ENCODE measurements around the gene C17orf78.

Gene C17orf78

DNA sequence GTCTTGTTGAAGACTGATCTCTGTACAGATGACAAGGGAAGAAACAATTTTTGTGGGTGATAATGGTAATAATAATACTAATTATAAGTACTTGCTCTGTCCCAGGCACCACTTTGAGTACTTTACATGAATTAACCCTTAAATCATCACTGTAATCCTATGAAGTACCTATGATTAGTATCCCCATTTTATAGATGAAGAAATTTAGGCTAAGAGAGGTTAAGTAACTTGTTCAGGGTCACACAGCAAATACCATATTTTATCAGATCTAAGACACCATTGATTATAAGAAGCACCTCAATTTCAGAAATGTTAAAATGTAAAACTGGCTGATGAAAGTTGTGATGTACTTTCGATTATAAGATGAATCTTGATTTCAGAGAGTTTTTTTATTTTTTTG, 49.5 kb downstream of the C17orf78 start:
- TF ChIP-seq, protein P1, sequence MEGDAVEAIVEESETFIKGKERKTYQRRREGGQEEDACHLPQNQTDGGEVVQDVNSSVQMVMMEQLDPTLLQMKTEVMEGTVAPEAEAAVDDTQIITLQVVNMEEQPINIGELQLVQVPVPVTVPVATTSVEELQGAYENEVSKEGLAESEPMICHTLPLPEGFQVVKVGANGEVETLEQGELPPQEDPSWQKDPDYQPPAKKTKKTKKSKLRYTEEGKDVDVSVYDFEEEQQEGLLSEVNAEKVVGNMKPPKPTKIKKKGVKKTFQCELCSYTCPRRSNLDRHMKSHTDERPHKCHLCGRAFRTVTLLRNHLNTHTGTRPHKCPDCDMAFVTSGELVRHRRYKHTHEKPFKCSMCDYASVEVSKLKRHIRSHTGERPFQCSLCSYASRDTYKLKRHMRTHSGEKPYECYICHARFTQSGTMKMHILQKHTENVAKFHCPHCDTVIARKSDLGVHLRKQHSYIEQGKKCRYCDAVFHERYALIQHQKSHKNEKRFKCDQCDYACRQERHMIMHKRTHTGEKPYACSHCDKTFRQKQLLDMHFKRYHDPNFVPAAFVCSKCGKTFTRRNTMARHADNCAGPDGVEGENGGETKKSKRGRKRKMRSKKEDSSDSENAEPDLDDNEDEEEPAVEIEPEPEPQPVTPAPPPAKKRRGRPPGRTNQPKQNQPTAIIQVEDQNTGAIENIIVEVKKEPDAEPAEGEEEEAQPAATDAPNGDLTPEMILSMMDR (IDR thresholded peaks at IDR 0.05; ENCODE audit: unreplicated experiment in 3 of 3): no peak
- H3K4me1 Mint-ChIP-seq: no peaks in the 10 kb centered on the region
- H3K36me3 Mint-ChIP-seq (ENCODE audit: low read depth): peaks cover 44% of the 10 kb centered on the region
- H3K27me3 Mint-ChIP-seq (ENCODE audit: low read depth): no peaks in the 10 kb centered on the region
- H3K4me3 Mint-ChIP-seq: no peak overlapping the region
- H3K27ac Mint-ChIP-seq: no peak overlapping the region
- no peaks in the 10 kb centered on the region for H3K9me3 Mint-ChIP-seq

DNA sequence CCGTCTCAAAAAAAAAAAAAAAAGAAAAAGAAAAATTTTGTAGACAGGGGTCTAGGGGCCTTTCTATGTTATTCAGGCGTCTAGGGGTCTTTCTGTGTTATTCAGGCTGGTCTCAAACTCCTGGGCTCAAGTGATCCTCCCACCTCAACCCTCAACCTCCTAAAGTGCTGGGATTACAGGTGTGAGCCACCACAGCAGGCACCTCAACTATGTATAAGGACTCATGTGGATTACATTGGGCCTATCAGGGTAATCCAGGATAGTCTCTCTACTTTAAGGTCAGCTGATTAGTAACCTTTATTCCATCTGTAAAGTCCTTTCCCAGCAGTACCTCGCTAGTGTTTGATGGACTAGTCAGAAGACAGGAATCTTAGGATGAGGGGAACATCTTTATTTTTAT, 53.3 kb downstream of the C17orf78 start:
- Mint-ChIP-seq H3K36me3 (ENCODE audit: low read depth) (peaks cover 47% of the 10 kb centered on the region), H3K4me3 (no peak overlapping the region), H3K27ac (no peak overlapping the region), H3K27me3 (ENCODE audit: low read depth) (no peaks in the 10 kb centered on the region), H3K4me1 (no peaks in the 10 kb centered on the region), H3K9me3 (no peaks in the 10 kb centered on the region)
- TF ChIP-seq, protein P1 (IDR thresholded peaks at IDR 0.05; ENCODE audit: unreplicated experiment in 3 of 3): no peak

DNA sequence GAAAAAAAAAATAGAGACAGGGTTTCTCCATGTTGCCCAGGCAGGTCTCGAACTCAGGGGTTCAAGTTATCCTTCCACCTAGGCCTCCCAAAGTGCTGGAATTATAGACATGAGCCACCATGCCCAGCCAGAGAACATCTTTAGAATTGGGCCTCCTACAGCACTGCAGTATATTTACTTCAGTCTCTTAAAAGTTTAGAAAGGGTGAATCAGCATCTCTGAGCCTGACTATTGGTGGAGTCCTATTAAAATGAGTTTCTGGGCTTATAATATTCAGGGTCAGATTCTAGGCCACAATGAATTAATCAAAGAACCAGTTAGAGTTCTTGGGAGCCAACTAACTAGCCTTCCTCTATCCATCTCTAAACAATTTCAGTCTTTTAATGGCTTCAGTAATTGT, 53.7 kb downstream of the C17orf78 start:
- Mint-ChIP-seq H3K27me3 (ENCODE audit: low read depth) (no peaks in the 10 kb centered on the region), H3K4me3 (no peak overlapping the region), H3K4me1 (no peaks in the 10 kb centered on the region), H3K27ac (no peak overlapping the region), H3K9me3 (no peaks in the 10 kb centered on the region), H3K36me3 (ENCODE audit: low read depth) (peaks cover 51% of the 10 kb centered on the region)
- TF ChIP-seq, protein P1 (IDR thresholded peaks at IDR 0.05; ENCODE audit: unreplicated experiment in 3 of 3): no peak

- no peaks in the 10 kb centered on the region for H3K9me3 Mint-ChIP-seq
- no peaks in the 10 kb centered on the region for H3K27me3 Mint-ChIP-seq (ENCODE audit: low read depth)
- no peaks in the 10 kb centered on the region for H3K4me1 Mint-ChIP-seq
- H3K36me3 Mint-ChIP-seq (ENCODE audit: low read depth): peaks cover 47% of the 10 kb centered on the region
- TF ChIP-seq, protein P1 (IDR thresholded peaks at IDR 0.05; ENCODE audit: unreplicated experiment in 3 of 3): no peak
- no peak overlapping the region for H3K27ac Mint-ChIP-seq
- no peak overlapping the region for H3K4me3 Mint-ChIP-seq
These were observed 54.4 kb downstream of the C17orf78 start for GRCh38 chr17:37430051-37430627.

DNA sequence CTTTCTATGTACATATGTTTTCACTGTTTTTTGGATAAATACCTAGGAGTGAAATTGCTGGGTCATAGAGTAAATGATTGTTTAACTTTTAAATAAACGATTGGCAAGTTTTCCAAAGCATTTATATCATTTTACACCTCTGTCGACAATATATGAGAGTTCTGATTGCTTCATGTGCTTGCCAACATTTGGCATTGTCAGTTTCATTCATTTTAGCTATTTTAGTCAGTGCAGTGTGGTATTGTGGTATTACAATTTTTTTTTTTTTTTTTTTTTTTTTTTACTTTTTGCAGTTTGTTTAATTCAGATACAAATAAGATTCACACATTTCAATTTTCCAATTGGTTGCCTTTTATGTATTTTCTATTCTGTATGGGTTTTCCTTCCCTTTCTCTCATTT, 56.9 kb downstream of the C17orf78 start:
- Mint-ChIP-seq H3K36me3 (ENCODE audit: low read depth) (peaks cover 46% of the 10 kb centered on the region), H3K4me3 (no peak overlapping the region), H3K9me3 (no peaks in the 10 kb centered on the region), H3K27ac (no peak overlapping the region), H3K27me3 (ENCODE audit: low read depth) (no peaks in the 10 kb centered on the region), H3K4me1 (no peaks in the 10 kb centered on the region)
- TF ChIP-seq, protein P1 (IDR thresholded peaks at IDR 0.05; ENCODE audit: unreplicated experiment in 3 of 3): no peak

DNA sequence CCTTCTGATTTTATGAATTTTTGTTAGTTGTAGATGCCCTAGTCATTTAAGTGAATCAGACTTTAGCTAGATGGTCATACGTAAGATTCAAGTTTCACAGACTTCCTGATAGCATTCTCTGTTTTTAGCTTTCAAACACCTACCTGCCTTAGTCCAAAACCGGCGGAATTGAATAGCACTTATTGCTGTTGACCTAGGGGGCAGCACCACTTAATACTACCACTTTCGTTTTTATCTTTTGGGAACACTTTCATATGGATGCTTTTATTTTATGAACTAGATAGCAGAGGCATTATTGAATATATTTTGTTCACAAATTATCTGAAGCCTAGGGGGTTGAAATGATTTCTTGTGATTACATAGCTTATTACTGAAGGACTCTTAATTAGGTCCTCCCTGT, 62.4 kb downstream of the C17orf78 start:
- H3K36me3 Mint-ChIP-seq (ENCODE audit: low read depth): peaks cover 54% of the 10 kb centered on the region
- H3K27ac Mint-ChIP-seq: no peak overlapping the region
- no peaks in the 10 kb centered on the region for H3K9me3 Mint-ChIP-seq
- no peaks in the 10 kb centered on the region for H3K27me3 Mint-ChIP-seq (ENCODE audit: low read depth)
- no peaks in the 10 kb centered on the region for H3K4me1 Mint-ChIP-seq
- no peak overlapping the region for H3K4me3 Mint-ChIP-seq
- TF ChIP-seq, protein P1 (IDR thresholded peaks at IDR 0.05; ENCODE audit: unreplicated experiment in 3 of 3): no peak
